ENCODE results near the gene NEU4. TPM values are rescaled to one million over a fixed set of nuclear protein-coding genes. Genes with fewer than 3 reads are reported as not detected.

NEU4 gene
- total RNA-seq, 4 donors from 2014 or later: 58.1 to 195 (median 93.9) TPM

GRCh38 chr2:241811201-241811951 lies 2.4 kb downstream of the NEU4 start:
- Histone ChIP-seq H3K9me3 (no peaks in the 10 kb centered on the region), H3K4me3 (no peak overlapping the region), H3K27me3 (no peaks in the 10 kb centered on the region), H3K36me3 (no peaks in the 10 kb centered on the region), H3K27ac (no peak overlapping the region), H3K4me1 (peaks cover 0 to 10% (median 6%) of the 10 kb centered on the region in 4 donors)
- in situ Hi-C loops (cut with MboI; ENCODE audit: low pct_ligation_motif_present in 1 of 4, low pct_unique_long_range_greater_than_20kb in 1 of 4, low sequenced_read_pairs in 3 of 4): no loop called here
- 89% methylated on average over 25 of the region's 27 CpGs; no CpG with 5 or more reads in 1 of the 2 donors for WGBS, 2 donors (ENCODE audit: low coverage in 1 of 2)
- intact Hi-C loops (cut with DNase I; ENCODE audit: low total_unique reads): no loop called here
- TF ChIP-seq POLR2AphosphoS5 (IDR thresholded peaks at IDR 0.05): no peak
- TF ChIP-seq POLR2A (IDR thresholded peaks at IDR 0.05): no peak
- no peak for TF ChIP-seq CTCF (IDR thresholded peaks at IDR 0.05)
- no peak for TF ChIP-seq EP300 (IDR thresholded peaks at IDR 0.05; ENCODE audit: low read depth)
- DNase-seq: no peak

GRCh38 chr2:241811952-241812729 lies 3.1 kb downstream of the NEU4 start:
- H3K36me3 ChIP-seq: no peaks in the 10 kb centered on the region
- no peaks in the 10 kb centered on the region for H3K9me3 ChIP-seq
- peaks cover 0 to 15% (median 8%) of the 10 kb centered on the region in 4 donors for H3K4me1 ChIP-seq
- H3K27me3 ChIP-seq: no peaks in the 10 kb centered on the region
- intact Hi-C loops (cut with DNase I; ENCODE audit: low total_unique reads): loop anchor here (1.0 kb wide), 1 partner anchor 13 kb away; no protein-coding TSS in a partner anchor
- no peak for DNase-seq
- H3K4me3 ChIP-seq: no peak overlapping the region
- in situ Hi-C loops (cut with MboI; ENCODE audit: low pct_ligation_motif_present in 1 of 4, low pct_unique_long_range_greater_than_20kb in 1 of 4, low sequenced_read_pairs in 3 of 4): no loop called here
- TF ChIP-seq POLR2A (IDR thresholded peaks at IDR 0.05) (no peak), EP300 (IDR thresholded peaks at IDR 0.05; ENCODE audit: low read depth) (no peak), POLR2AphosphoS5 (IDR thresholded peaks at IDR 0.05) (no peak), CTCF (IDR thresholded peaks at IDR 0.05) (no peak)
- WGBS, 2 donors (ENCODE audit: low coverage in 1 of 2): 83% methylated on average over 18 of the region's 20 CpGs; no CpG with 5 or more reads in 1 of the 2 donors
- no peak overlapping the region for H3K27ac ChIP-seq

GRCh38 chr2:241812730-241813643 lies 4.0 kb downstream of the NEU4 start:
- TF ChIP-seq CTCF (IDR thresholded peaks at IDR 0.05) (no peak), POLR2A (IDR thresholded peaks at IDR 0.05) (no peak), EP300 (IDR thresholded peaks at IDR 0.05; ENCODE audit: low read depth) (no peak), POLR2AphosphoS5 (IDR thresholded peaks at IDR 0.05) (no peak)
- Histone ChIP-seq H3K27ac (no peak overlapping the region), H3K4me3 (no peak overlapping the region), H3K27me3 (no peaks in the 10 kb centered on the region), H3K36me3 (no peaks in the 10 kb centered on the region), H3K9me3 (no peaks in the 10 kb centered on the region), H3K4me1 (peaks cover 0 to 21% (median 12%) of the 10 kb centered on the region in 4 donors)
- intact Hi-C loops (cut with DNase I; ENCODE audit: low total_unique reads): loop anchor here (1.0 kb wide), 1 partner anchor 14 kb away; no protein-coding TSS in a partner anchor
- in situ Hi-C loops (cut with MboI; ENCODE audit: low pct_ligation_motif_present in 1 of 4, low pct_unique_long_range_greater_than_20kb in 1 of 4, low sequenced_read_pairs in 3 of 4): no loop called here
- 84% methylated on average over 40 of the region's 40 CpGs; no CpG with 5 or more reads in 1 of the 2 donors for WGBS, 2 donors (ENCODE audit: low coverage in 1 of 2)
- DNase-seq: peak; percentile 6

All from transverse colon (tissue), 4 donors.